ENCODE data around the gene HESX1.

HESX1 gene
- 0.20 to 18.4 (median 0.63) reads per million in 18 experiments for total RNA-seq

- no peak for DNase-seq
These were observed at the start of gene HESX1 for GRCh38 chr3:57199895-57200297. Gene HESX1 (minus strand): TSS chr3:57199978. CDS start chr3:57199918, 60 bp downstream.

GRCh38 chr3:57244946-57245345 lies 45.2 kb upstream of the HESX1 start:
- no peak for DNase-seq

- DNase-seq: no peak
These were observed 35.1 kb upstream of the HESX1 start for GRCh38 chr3:57234613-57235575.

GRCh38 chr3:57233799-57234198 lies 34.0 kb upstream of the HESX1 start:
- DNase-seq: no peak

- no peak for DNase-seq
These were observed 30.2 kb upstream of the HESX1 start for GRCh38 chr3:57230006-57230405.

GRCh38 chr3:57227930-57228751 lies 28.4 kb upstream of the HESX1 start:
- DNase-seq: peak; percentile 29 to 55

GRCh38 chr3:57227204-57227929 lies 27.6 kb upstream of the HESX1 start, which contains the start of gene APPL1:
Gene APPL1 (plus strand): TSS chr3:57227729. CDS start chr3:57227884, 155 bp downstream.
- DNase-seq: peak; percentile 94 to 96

- DNase-seq: peak; percentile 11 to 27
These were observed 26.4 kb upstream of the HESX1 start for GRCh38 chr3:57226176-57226575.

GRCh38 chr3:57224856-57225255 lies 25.1 kb upstream of the HESX1 start:
- no peak for DNase-seq

GRCh38 chr3:57221883-57222282 lies 22.1 kb upstream of the HESX1 start:
- DNase-seq: peak in 1 of 2 donors; percentile 15

GRCh38 chr3:57206423-57206822 lies 6.6 kb upstream of the HESX1 start:
- DNase-seq: no peak

GRCh38 chr3:57194641-57195040 lies 5.1 kb downstream of the HESX1 start:
- no peak for DNase-seq

- DNase-seq: no peak
These were observed 7.8 kb downstream of the HESX1 start for GRCh38 chr3:57192028-57192427.

GRCh38 chr3:57184526-57184925 lies 15.3 kb downstream of the HESX1 start:
- no peak for DNase-seq

GRCh38 chr3:57179580-57180410 lies 20.0 kb downstream of the HESX1 start:
- DNase-seq: no peak

- no peak for DNase-seq
These were observed 23.7 kb downstream of the HESX1 start for GRCh38 chr3:57176045-57176444.

- no peak for DNase-seq
These were observed 26.1 kb downstream of the HESX1 start for GRCh38 chr3:57173687-57174086.

GRCh38 chr3:57170946-57171345 lies 28.8 kb downstream of the HESX1 start:
- DNase-seq: no peak

- peak; percentile 45 to 66 for DNase-seq
These were observed 29.7 kb downstream of the HESX1 start for GRCh38 chr3:57169872-57170623.

GRCh38 chr3:57169108-57169507 lies 30.7 kb downstream of the HESX1 start:
- DNase-seq: no peak

- no peak for DNase-seq
These were observed 31.6 kb downstream of the HESX1 start for GRCh38 chr3:57168151-57168550.
